HuH-7.5 (cell line): ENCODE results near the gene FFAR3.
"Not testable (repeated sequence)": the region's sequence is repeated elsewhere in the genome, so short reads cannot be mapped to it uniquely, and the experiment has no call there.

Experiments used
- DNase-seq: peaks from one replicate; pipeline ENCODE4 v3.0.0; 2011; ENCODE audit warnings: low spot score

Gene FFAR3

DNA sequence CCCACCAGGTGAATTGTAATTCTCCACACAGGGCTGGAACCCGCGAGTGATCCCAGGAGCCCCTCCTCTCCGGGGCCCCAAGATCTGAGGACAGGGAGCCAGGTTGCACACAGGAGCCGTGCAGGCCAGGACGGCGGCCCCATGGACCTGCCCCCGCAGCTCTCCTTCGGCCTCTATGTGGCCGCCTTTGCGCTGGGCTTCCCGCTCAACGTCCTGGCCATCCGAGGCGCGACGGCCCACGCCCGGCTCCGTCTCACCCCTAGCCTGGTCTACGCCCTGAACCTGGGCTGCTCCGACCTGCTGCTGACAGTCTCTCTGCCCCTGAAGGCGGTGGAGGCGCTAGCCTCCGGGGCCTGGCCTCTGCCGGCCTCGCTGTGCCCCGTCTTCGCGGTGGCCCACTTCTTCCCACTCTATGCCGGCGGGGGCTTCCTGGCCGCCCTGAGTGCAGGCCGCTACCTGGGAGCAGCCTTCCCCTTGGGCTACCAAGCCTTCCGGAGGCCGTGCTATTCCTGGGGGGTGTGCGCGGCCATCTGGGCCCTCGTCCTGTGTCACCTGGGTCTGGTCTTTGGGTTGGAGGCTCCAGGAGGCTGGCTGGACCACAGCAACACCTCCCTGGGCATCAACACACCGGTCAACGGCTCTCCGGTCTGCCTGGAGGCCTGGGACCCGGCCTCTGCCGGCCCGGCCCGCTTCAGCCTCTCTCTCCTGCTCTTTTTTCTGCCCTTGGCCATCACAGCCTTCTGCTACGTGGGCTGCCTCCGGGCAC is 6.7 kb upstream of the FFAR3 start:
- no peak for DNase-seq

DNA sequence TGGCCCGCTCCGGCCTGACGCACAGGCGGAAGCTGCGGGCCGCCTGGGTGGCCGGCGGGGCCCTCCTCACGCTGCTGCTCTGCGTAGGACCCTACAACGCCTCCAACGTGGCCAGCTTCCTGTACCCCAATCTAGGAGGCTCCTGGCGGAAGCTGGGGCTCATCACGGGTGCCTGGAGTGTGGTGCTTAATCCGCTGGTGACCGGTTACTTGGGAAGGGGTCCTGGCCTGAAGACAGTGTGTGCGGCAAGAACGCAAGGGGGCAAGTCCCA is 6.1 kb upstream of the FFAR3 start:
- DNase-seq = no peak

- peak; percentile 97 for DNase-seq
Observed at GRCh38 chr19:35352448-35353304, 5.6 kb upstream of the FFAR3 start.

DNA sequence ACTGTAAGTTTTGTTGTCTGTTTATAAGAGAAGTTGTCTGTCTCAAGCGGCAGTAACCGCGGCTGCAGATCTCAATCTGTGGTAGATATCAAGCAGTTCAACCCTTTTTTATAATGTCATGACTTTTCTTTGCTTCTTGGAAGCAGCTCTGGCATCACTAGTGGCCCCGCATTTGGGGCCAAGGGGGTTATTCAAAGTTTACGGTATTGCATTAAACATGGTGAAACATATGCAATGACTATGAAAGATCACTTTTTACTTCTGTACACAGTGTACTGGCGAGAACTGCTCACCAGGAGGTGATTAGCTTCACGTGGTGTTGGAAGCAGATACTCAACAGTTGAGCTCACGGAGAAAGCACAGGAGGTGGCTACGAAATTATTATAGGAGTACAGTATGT is 4.6 kb upstream of the FFAR3 start:
- no peak for DNase-seq

GRCh38 chr19:35354898-35355297 is 3.4 kb upstream of the FFAR3 start:
- no peak for DNase-seq

DNA sequence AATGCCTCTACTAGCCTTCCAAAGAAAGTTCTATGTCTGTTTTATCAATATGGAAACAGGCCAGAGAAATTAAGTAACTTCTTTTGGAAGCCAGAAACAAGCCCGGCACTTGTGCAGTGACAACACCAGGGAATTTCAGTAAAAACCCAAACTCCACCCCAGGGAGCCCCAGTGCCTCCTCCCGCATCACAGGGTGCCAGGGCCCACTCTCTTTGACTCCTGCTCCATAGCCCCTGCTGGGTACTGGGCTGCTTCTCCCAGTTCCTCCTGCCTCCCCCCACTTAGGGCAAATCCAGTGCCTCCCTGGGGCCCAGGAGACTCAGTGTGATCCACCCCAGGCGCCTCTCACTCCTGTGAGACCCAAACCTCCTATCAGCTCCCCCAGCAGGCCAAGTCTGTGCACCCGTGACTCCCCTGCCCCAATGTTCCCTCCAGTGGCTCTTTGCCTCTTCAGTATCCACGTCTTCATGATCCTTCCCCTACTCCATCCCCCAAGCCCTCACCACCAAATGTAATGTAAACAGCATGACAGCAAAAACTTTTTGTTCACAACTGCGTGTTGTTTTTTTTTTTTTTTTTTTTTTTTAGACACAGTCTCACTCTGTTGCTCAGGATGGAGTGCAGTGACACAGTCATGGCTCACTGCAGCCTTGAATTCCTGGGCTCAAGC is 2.3 kb upstream of the FFAR3 start:
- DNase-seq = no peak

DNA sequence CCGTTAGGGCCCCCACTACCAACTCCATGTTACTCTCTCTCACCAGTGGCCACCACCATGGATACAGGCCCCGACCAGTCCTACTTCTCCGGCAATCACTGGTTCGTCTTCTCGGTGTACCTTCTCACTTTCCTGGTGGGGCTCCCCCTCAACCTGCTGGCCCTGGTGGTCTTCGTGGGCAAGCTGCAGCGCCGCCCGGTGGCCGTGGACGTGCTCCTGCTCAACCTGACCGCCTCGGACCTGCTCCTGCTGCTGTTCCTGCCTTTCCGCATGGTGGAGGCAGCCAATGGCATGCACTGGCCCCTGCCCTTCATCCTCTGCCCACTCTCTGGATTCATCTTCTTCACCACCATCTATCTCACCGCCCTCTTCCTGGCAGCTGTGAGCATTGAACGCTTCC is 574 bp downstream of the FFAR3 start:
- not testable (repeated sequence) for DNase-seq

- not testable (repeated sequence) for DNase-seq
Observed at GRCh38 chr19:35359395-35359794, 1.1 kb downstream of the FFAR3 start.

GRCh38 chr19:35360081-35360480 is 1.8 kb downstream of the FFAR3 start:
- DNase-seq = not testable (repeated sequence)

GRCh38 chr19:35360880-35361420 is 2.7 kb downstream of the FFAR3 start:
- no peak for DNase-seq

GRCh38 chr19:35362261-35363000 is 4.2 kb downstream of the FFAR3 start:
- DNase-seq = no peak

GRCh38 chr19:35363001-35363590 is 4.8 kb downstream of the FFAR3 start:
- DNase-seq = no peak

DNA sequence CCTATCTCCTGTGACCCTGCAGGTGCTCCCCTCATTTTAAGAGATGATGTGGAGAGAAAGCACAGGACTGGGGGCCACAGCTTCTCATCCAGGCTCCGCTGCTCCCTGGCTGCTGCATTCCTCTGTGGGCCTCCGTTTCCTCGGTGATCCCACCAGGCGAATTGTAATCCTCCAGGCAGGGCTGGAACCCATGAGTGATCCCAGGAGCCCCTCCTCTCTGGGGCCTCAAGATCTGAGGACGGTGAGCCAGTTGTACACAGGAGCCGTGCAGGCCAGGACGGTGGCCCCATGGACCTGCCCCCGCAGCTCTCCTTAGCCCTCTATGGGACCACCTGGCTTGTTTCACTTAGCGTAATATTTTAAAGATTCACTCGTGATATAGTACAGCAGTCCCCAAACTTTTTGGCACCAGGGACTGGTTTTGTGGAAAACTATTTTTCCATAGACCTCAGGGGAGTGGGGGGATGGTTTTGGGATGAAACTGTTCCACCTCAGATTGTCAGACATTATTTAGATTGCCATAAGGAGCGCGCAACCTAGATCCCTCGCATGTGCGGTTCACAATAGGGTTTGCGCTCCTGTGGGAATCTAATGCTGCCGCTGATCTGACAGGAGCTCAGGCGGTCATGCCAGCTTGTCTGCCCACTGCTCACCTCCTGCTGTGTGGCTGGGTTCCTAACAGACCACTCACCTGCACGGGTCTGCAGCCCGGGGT is 5.6 kb downstream of the FFAR3 start:
- DNase-seq = no peak

DNA sequence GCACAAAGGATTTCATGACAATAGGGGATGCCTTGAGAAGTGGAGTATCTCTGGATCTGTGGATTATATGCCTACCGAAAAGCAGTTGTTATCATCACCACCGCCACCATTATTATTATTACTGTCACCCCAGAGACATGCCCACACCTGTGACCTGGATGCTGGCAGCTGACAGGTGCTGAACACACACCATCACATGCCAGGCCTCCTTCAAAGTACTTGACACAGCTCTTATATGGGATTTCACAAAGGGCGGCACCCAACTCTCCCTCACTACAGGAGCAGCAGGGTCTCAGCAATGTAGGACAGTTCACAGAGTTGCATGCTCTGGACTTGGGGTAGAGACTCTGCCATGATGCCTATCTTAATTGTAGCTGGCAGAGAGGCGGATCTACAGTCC is 7.0 kb downstream of the FFAR3 start:
- no peak for DNase-seq

DNA sequence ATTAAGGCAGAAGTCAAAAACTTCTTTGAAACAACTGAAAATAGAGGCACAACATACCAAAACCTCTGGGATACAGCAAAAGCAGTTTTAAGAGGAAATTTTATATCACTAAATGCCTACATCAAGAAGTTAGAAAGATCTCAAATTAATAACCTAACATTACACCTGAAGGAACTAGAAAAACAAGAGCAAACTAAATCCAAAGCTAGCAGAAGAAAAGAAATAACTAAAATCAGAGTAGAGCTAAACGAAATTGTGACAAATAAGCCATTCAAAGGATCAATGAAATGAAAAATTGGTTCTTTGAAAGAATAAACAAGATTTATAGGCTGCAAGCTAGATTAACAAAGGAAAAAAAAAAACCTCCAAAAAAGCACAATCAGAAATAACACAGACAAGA is 10.1 kb downstream of the FFAR3 start:
- DNase-seq = no peak

- DNase-seq = no peak
Observed at GRCh38 chr19:35369522-35369921, 11.3 kb downstream of the FFAR3 start.

DNA sequence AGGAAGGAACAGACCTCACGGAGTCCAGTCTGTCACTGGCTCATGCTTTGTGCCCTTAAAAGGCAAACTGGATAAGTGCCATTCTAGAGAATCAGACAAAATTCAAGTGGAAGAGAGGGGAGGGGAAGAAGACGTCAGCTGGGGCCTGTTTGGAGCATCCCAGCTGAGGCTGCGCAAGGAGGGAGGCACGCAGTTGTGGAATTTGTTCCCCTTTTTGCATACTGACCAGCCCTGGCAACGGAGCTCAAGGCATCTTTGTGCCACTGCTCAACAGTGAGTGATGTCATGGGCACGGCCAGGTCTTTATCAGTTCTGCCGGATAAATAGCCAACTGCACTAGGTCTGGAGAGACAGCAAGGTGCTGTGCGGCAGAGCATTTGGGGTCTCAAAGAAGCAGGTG is 12.5 kb downstream of the FFAR3 start, which contains the start of gene GPR42:
GPR42 (plus strand) TSS at position 347 of the 400 bp plus-strand sequence. CDS start 292 bp downstream, outside the sequence.
- DNase-seq = no peak

- DNase-seq = no peak
Observed at GRCh38 chr19:35373492-35373891, 15.2 kb downstream of the FFAR3 start.

- DNase-seq = not testable (repeated sequence)
Observed at GRCh38 chr19:35374031-35374430, 15.8 kb downstream of the FFAR3 start.

GRCh38 chr19:35375505-35376307 is 17.4 kb downstream of the FFAR3 start:
- no peak for DNase-seq
